ENCODE data around the gene KLHDC8B.

The KLHDC8B gene

GRCh38 chr3:49171119-49171774 lies at the start of gene KLHDC8B:
Gene KLHDC8B, plus strand, starts transcription at chr3:49171598. Its CDS starts 1,172 bp downstream, at chr3:49172770.
- H3K4me1 ChIP-seq (ENCODE audit: control insufficient read depth, insufficient read depth, low read length) = peaks cover 35% of the 10 kb centered on the region
- peaks cover 26% of the 10 kb centered on the region for H3K36me3 ChIP-seq (ENCODE audit: control insufficient read depth, insufficient read depth, low read length, severe bottlenecking)
- peak within 1 kb of the TSS; percentile 92 for H3K4me3 ChIP-seq (ENCODE audit: low read length)
- no peaks in the 10 kb centered on the region for H3K27me3 ChIP-seq (replicated peaks; ENCODE audit: control insufficient read depth, insufficient read depth, low read length)
- H3K9me3 ChIP-seq (ENCODE audit: control insufficient read depth, low read length) = no peaks in the 10 kb centered on the region
- peak within 1 kb of the TSS; percentile 95 for H3K9ac ChIP-seq (ENCODE audit: low read length)
- peak; percentile 92 for DNase-seq (ENCODE audit: low read depth)

DNA sequence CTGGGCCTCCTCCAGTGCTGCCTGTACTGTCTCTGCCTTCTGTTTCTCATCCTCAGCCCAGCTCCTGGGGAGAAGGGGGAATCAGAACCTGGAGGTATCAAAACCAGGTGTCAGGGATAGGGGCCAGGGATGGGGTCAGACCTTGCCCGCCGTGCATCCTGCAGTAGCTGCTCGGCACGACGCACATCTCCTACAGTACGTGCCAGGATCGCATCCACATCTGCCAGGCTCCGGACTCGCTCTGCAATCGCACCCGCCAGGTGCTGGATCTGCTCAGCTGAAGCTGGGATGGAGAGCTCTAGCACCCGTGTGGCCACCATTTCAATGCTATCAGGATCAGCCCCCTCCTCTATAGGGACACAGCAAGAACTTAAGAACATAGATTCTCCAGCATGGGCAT lies 49.4 kb upstream of the KLHDC8B start:
- Histone ChIP-seq H3K27me3 (replicated peaks; ENCODE audit: control insufficient read depth, insufficient read depth, low read length) (no peaks in the 10 kb centered on the region), H3K9me3 (ENCODE audit: control insufficient read depth, low read length) (no peaks in the 10 kb centered on the region), H3K4me1 (ENCODE audit: control insufficient read depth, insufficient read depth, low read length) (peaks cover 17% of the 10 kb centered on the region), H3K4me3 (ENCODE audit: low read length) (no peak overlapping the region), H3K36me3 (ENCODE audit: control insufficient read depth, insufficient read depth, low read length, severe bottlenecking) (peaks cover 76% of the 10 kb centered on the region), H3K9ac (ENCODE audit: low read length) (no peak overlapping the region)
- DNase-seq (ENCODE audit: low read depth) = no peak

DNA sequence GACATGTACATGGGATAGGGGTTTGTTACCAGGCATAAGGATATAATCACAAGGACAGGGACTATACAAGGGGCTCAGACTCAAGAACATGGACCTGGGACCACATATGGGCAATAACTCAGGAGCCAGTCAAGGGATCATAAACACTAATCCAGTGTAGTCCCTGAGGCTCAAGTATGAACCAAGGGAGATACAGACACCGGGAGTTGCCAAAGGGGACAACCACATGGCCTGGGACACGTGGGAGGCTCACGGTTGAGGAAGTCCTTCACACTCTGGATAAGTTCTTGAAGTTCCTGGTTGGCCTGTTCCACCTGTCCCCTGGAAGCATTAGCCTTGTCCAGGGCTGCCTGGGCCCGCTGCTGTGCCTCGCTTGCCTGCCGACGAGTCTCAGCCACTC lies 48.9 kb upstream of the KLHDC8B start:
- H3K9ac ChIP-seq (ENCODE audit: low read length) = no peak overlapping the region
- H3K36me3 ChIP-seq (ENCODE audit: control insufficient read depth, insufficient read depth, low read length, severe bottlenecking) = peaks cover 74% of the 10 kb centered on the region
- no peaks in the 10 kb centered on the region for H3K27me3 ChIP-seq (replicated peaks; ENCODE audit: control insufficient read depth, insufficient read depth, low read length)
- H3K4me1 ChIP-seq (ENCODE audit: control insufficient read depth, insufficient read depth, low read length) = peaks cover 17% of the 10 kb centered on the region
- no peak overlapping the region for H3K4me3 ChIP-seq (ENCODE audit: low read length)
- H3K9me3 ChIP-seq (ENCODE audit: control insufficient read depth, low read length) = no peaks in the 10 kb centered on the region
- no peak for DNase-seq (ENCODE audit: low read depth)

DNA sequence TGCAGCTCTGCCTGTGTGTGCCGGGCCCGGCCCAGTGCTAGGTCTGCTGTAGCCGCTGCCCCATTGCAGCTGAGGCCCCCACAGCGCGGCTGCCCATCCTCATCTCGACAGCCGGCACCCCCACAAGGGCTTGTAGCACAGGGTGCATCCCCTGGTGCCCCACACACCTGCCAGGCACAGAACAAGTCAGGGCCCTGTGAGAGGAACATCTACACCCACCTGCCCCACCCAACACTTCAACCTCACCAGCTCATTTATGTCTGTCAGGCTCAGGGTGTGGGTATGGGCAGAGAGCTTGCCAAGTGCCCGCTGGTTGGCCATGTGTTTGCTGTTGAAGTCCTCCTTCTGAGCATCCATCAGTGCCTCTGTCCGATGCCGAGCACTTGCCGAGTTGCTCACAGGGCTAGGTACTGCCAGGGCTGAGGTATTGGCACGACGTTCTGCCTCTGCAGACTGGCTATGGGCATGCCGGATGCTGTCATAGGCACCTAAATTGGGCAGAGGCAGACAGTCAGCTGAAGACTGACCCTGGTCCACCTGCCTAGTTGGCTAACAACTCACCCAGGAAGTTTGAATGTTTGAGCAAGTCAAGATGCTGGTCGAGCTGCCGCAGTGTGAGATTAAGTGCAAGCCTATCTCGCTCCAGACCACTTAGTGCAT lies 48.4 kb upstream of the KLHDC8B start:
- Histone ChIP-seq H3K9me3 (ENCODE audit: control insufficient read depth, low read length) (no peaks in the 10 kb centered on the region), H3K9ac (ENCODE audit: low read length) (no peak overlapping the region), H3K4me1 (ENCODE audit: control insufficient read depth, insufficient read depth, low read length) (peaks cover 17% of the 10 kb centered on the region), H3K4me3 (ENCODE audit: low read length) (no peak overlapping the region), H3K27me3 (replicated peaks; ENCODE audit: control insufficient read depth, insufficient read depth, low read length) (no peaks in the 10 kb centered on the region), H3K36me3 (ENCODE audit: control insufficient read depth, insufficient read depth, low read length, severe bottlenecking) (peaks cover 71% of the 10 kb centered on the region)
- no peak for DNase-seq (ENCODE audit: low read depth)

DNA sequence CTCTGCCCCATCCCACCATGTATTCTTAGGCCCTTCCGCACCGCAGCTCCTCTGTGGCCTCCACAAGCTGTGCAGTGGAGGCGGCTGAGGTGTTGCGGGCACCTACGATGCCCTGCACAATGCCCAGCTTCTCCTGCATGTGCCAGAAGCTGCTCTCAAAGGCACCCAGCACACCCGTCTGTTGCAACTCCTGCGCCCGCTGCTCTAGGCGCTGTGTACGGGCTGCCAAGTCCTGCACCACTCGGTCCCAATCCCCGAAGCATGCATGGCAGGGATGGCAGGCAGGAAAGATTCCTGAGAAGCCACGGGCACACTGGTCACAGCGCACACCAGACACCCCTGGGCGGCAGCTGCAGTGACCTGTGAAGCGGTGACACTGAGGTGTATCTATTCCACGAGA lies 47.7 kb upstream of the KLHDC8B start:
- H3K9me3 ChIP-seq (ENCODE audit: control insufficient read depth, low read length) = no peaks in the 10 kb centered on the region
- peaks cover 15% of the 10 kb centered on the region for H3K4me1 ChIP-seq (ENCODE audit: control insufficient read depth, insufficient read depth, low read length)
- DNase-seq (ENCODE audit: low read depth) = no peak
- no peak overlapping the region for H3K9ac ChIP-seq (ENCODE audit: low read length)
- no peak overlapping the region for H3K4me3 ChIP-seq (ENCODE audit: low read length)
- H3K36me3 ChIP-seq (ENCODE audit: control insufficient read depth, insufficient read depth, low read length, severe bottlenecking) = peaks cover 71% of the 10 kb centered on the region
- H3K27me3 ChIP-seq (replicated peaks; ENCODE audit: control insufficient read depth, insufficient read depth, low read length) = no peaks in the 10 kb centered on the region

DNA sequence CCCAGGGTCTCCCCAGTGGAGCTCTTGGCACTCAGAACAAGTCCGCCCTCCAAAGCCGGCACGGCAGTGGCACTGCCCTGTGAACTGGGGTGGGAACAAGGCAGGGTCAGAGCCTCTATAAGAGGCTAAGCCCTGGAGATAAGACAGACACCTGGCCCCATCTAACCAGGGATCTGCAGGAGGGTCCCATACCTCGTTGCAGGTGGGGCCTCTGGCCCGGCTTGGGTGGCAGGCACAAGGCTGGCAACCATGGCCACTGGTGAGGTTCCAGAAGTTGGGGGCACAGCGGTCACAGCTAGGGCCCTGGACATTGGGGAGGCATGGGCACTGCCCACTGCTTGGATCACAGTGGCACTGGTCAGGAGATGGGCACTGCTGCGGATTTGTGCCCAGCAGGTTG lies 47.2 kb upstream of the KLHDC8B start:
- no peak overlapping the region for H3K4me3 ChIP-seq (ENCODE audit: low read length)
- no peaks in the 10 kb centered on the region for H3K9me3 ChIP-seq (ENCODE audit: control insufficient read depth, low read length)
- peaks cover 71% of the 10 kb centered on the region for H3K36me3 ChIP-seq (ENCODE audit: control insufficient read depth, insufficient read depth, low read length, severe bottlenecking)

DNA sequence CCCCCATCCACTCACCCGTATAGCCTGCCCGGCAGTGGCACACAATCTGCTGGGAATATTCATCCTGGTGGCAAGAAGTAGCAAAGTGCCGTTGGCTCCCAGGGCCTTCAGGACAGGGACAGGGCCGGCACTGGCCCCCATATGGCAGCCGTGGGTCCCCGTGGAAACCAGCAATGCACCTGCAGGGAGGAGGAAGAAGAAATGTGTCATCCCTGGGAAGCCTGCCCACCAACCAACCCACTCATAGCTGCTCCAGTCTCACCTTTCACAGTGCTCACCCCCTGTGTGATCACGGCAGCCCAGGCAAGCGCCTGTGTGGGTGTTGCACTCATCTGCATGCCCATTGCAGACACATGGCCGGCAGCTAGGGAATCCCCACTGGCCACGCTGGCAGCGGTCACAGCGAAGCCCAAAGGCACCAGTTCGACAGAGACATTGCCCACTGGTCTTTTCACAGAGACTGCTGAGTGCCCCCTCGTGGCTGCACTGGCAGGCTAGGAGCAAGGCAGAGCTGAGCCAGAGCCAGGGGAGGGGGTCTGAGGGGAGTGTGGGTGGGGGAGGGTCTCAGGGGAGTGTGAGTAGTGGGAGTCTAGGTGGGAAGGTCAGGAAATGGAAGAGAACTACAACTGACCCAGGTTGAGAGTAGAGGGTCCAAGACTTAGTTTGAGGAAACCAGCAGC lies 46.3 kb upstream of the KLHDC8B start:
- no peaks in the 10 kb centered on the region for H3K27me3 ChIP-seq (replicated peaks; ENCODE audit: control insufficient read depth, insufficient read depth, low read length)
- peaks cover under 1% of the 10 kb centered on the region for H3K4me1 ChIP-seq (ENCODE audit: control insufficient read depth, insufficient read depth, low read length)
- H3K36me3 ChIP-seq (ENCODE audit: control insufficient read depth, insufficient read depth, low read length, severe bottlenecking) = peaks cover 80% of the 10 kb centered on the region
- H3K4me3 ChIP-seq (ENCODE audit: low read length) = no peak overlapping the region
- DNase-seq (ENCODE audit: low read depth) = no peak
- H3K9ac ChIP-seq (ENCODE audit: low read length) = no peak overlapping the region
- H3K9me3 ChIP-seq (ENCODE audit: control insufficient read depth, low read length) = no peaks in the 10 kb centered on the region

More for the DNA sequence above, 47.2 kb upstream of the KLHDC8B start:
- no peak overlapping the region for H3K9ac ChIP-seq (ENCODE audit: low read length)
- H3K4me1 ChIP-seq (ENCODE audit: control insufficient read depth, insufficient read depth, low read length) = peaks cover 10% of the 10 kb centered on the region
- DNase-seq (ENCODE audit: low read depth) = no peak
- H3K27me3 ChIP-seq (replicated peaks; ENCODE audit: control insufficient read depth, insufficient read depth, low read length) = no peaks in the 10 kb centered on the region

DNA sequence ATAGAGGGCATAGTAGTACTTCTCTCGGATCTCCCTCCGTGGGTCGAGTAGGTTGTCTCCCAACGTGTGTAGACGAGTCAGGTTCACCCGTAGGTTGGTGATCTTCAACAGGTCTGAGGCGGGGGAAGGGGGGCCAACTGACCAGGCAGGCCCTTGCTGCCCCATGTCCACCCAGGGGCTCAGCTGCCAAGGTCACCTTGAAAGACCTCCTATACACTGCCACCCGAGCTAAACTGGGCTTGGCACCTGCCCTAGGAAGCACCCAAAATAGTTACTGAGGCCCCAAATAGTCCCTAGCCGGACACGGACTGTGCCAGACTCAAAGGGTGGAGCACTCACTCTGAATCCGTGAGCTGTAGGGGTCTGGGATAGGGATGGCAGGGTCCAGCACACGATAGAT lies 40.4 kb upstream of the KLHDC8B start:
- Histone ChIP-seq H3K4me3 (ENCODE audit: low read length) (peak overlapping the region; percentile 90), H3K4me1 (ENCODE audit: control insufficient read depth, insufficient read depth, low read length) (peaks cover 13% of the 10 kb centered on the region), H3K9me3 (ENCODE audit: control insufficient read depth, low read length) (no peaks in the 10 kb centered on the region), H3K36me3 (ENCODE audit: control insufficient read depth, insufficient read depth, low read length, severe bottlenecking) (peaks cover 41% of the 10 kb centered on the region), H3K9ac (ENCODE audit: low read length) (peak overlapping the region; percentile 87), H3K27me3 (replicated peaks; ENCODE audit: control insufficient read depth, insufficient read depth, low read length) (no peaks in the 10 kb centered on the region)
- no peak for DNase-seq (ENCODE audit: low read depth)

DNA sequence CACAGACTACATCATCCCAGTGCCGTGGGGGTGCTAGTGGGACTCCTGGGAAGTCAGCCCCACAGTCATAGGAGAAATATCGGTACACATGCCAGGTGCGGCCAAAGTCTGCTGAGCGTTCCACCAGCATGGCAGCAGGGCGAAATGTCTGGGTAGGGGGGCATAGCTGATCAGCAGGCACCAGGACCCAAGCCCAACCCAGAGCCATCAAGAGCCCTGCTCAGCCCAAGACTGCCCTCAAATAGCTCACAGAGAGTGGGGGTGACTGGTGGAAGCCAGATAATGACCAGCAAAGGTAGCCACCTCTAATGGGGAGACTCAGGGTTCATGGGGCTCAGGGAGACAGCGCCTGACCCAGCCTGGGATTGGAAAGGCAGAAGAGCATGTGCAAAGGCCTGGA lies 39.8 kb upstream of the KLHDC8B start:
- peaks cover 36% of the 10 kb centered on the region for H3K36me3 ChIP-seq (ENCODE audit: control insufficient read depth, insufficient read depth, low read length, severe bottlenecking)
- DNase-seq (ENCODE audit: low read depth) = no peak
- H3K4me3 ChIP-seq (ENCODE audit: low read length) = peak overlapping the region; percentile 90
- no peaks in the 10 kb centered on the region for H3K9me3 ChIP-seq (ENCODE audit: control insufficient read depth, low read length)
- no peaks in the 10 kb centered on the region for H3K27me3 ChIP-seq (replicated peaks; ENCODE audit: control insufficient read depth, insufficient read depth, low read length)
- H3K9ac ChIP-seq (ENCODE audit: low read length) = peak overlapping the region; percentile 87
- peaks cover 13% of the 10 kb centered on the region for H3K4me1 ChIP-seq (ENCODE audit: control insufficient read depth, insufficient read depth, low read length)

GRCh38 chr3:49132073-49132436 lies 39.3 kb upstream of the KLHDC8B start:
- peak overlapping the region; percentile 87 for H3K9ac ChIP-seq (ENCODE audit: low read length)
- peak overlapping the region; percentile 90 for H3K4me3 ChIP-seq (ENCODE audit: low read length)
- peaks cover 13% of the 10 kb centered on the region for H3K4me1 ChIP-seq (ENCODE audit: control insufficient read depth, insufficient read depth, low read length)
- no peaks in the 10 kb centered on the region for H3K27me3 ChIP-seq (replicated peaks; ENCODE audit: control insufficient read depth, insufficient read depth, low read length)
- no peak for DNase-seq (ENCODE audit: low read depth)
- no peaks in the 10 kb centered on the region for H3K9me3 ChIP-seq (ENCODE audit: control insufficient read depth, low read length)
- peaks cover 32% of the 10 kb centered on the region for H3K36me3 ChIP-seq (ENCODE audit: control insufficient read depth, insufficient read depth, low read length, severe bottlenecking)

DNA sequence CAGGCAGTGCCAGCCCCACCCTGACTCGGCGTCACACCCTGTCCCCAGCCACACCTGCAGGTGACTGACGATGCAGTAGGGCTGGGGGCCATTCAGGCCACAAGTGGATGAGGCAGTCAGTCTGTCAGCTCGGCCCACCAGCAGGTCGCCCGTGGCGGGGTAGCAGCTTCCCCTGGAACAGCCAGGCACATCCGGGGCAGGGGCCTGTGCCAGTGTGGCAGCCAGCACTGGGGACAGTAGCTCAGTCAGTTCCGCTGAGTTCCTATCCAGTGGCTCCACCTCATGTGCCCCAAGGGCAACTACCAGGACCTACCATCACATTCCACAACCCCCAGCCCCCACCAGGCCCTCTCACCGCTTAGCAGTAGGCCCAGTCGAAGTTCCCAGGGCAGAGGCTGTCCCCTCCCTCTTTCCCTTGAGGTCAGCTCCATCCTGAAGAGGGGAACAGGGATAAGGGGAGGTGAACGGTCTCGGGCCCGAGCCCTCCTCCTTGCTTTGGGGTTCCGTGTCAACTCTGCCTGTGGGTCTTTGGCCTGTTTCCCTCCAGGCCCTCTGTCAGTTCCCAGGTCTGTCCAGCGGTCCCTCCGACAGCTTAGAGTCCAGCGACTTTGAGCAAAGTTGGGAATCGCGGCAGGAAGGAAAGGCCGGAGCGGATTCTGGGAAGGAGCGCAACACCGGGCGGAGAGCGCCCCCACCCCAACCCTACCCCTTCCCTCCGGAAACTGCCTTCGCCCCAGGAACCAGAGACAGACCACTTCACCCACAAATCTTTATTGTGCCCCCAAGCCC lies 38.8 kb upstream of the KLHDC8B start, which contains the start of gene LAMB2:
TSS of gene LAMB2 (minus strand) at position 614 of the 789 bp plus-strand sequence. CDS start at position 431, 183 bp downstream.
- no peaks in the 10 kb centered on the region for H3K27me3 ChIP-seq (replicated peaks; ENCODE audit: control insufficient read depth, insufficient read depth, low read length)
- DNase-seq (ENCODE audit: low read depth) = peak; percentile 95
- no peaks in the 10 kb centered on the region for H3K9me3 ChIP-seq (ENCODE audit: control insufficient read depth, low read length)
- peak within 1 kb of the TSS; percentile 87 for H3K9ac ChIP-seq (ENCODE audit: low read length)
- H3K4me3 ChIP-seq (ENCODE audit: low read length) = peak within 1 kb of the TSS; percentile 90
- peaks cover 30% of the 10 kb centered on the region for H3K36me3 ChIP-seq (ENCODE audit: control insufficient read depth, insufficient read depth, low read length, severe bottlenecking)
- H3K4me1 ChIP-seq (ENCODE audit: control insufficient read depth, insufficient read depth, low read length) = peaks cover 13% of the 10 kb centered on the region
